Vagina (tissue), 2 donors: ENCODE results near the gene ENGASE. TPM values are rescaled to one million over a fixed set of nuclear protein-coding genes. Genes with fewer than 3 reads are reported as not detected.

Source experiments
- DNase-seq, 2 donors: peaks; one replicate each; pipeline ENCODE4 v3.0.0-alpha.2; 2017; ENCODE audit errors: extremely low spot score in 2 of 2
- H3K27ac ChIP-seq: fragments of 200-600 bp; sonication (generic); one replicate; pipeline ENCODE4 v1.5.1; 2019
- H3K27me3 ChIP-seq: fragments of 200-600 bp; sonication (generic); one replicate; pipeline ENCODE4 v1.5.1; 2019
- H3K36me3 ChIP-seq, 2 donors: fragments of 200-600 bp; sonication (generic); one replicate each; pipeline ENCODE4 v1.5.1; 2017 to 2019
- H3K4me1 ChIP-seq: fragments of 200-600 bp; sonication (generic); one replicate; pipeline ENCODE4 v1.5.1; 2019
- H3K4me3 ChIP-seq, 2 donors: fragments of 200-600 bp; sonication (generic); 1 replicate in 1 of 2; 2 replicates in 1 of 2; pipeline ENCODE4 v1.5.1; 2016 to 2019
- H3K9me3 ChIP-seq: fragments of 200-600 bp; sonication (generic); one replicate; pipeline ENCODE4 v1.5.1; 2019
- POLR2A ChIP-seq, 2 donors: fragments of 450-650 bp; IDR thresholded peaks; one replicate each; pipeline ENCODE4 v1.6.1; 2017; ENCODE audit warnings: antibody characterized with exemption in 2 of 2, mild to moderate bottlenecking in 2 of 2, moderate library complexity in 2 of 2
- POLR2AphosphoS5 ChIP-seq, 2 donors: sonication (generic); formaldehyde crosslinking; IDR thresholded peaks; one replicate each; pipeline ENCODE4 v1.9.0; 2017; ENCODE audit warnings: antibody characterized with exemption in 2 of 2, mild to moderate bottlenecking in 2 of 2, low read depth in 1 of 2; ENCODE audit not compliant: insufficient read depth in 1 of 2
- intact Hi-C: fragments of 100-400 bp; cut with DNase I; formaldehyde crosslinking; loops from one replicate; pipeline ENCODE4 v1.15.1; 2023
- total RNA-seq: library from RNA; depleted of rRNA; stranded (reverse); fragments of >200 nt; gene quantifications from one replicate; pipeline ENCODE4 v1.2.3, GENCODE V29; 2016
- TF ChIP-seq, protein P1 (sequence below), 3 experiments: fragments of 450-650 bp in 2 of 3; fragments of 200-600 bp in 1 of 3; sonication (generic) in 1 of 3; IDR thresholded peaks; one replicate each; pipeline ENCODE4 v1.5.1; 2017 to 2019; ENCODE audit warnings: antibody characterized with exemption in 3 of 3, mild to moderate bottlenecking in 2 of 3, moderate library complexity in 2 of 3

ENGASE gene
- total RNA-seq, 1 donor from 2014 or later: 13.8 TPM

DNA sequence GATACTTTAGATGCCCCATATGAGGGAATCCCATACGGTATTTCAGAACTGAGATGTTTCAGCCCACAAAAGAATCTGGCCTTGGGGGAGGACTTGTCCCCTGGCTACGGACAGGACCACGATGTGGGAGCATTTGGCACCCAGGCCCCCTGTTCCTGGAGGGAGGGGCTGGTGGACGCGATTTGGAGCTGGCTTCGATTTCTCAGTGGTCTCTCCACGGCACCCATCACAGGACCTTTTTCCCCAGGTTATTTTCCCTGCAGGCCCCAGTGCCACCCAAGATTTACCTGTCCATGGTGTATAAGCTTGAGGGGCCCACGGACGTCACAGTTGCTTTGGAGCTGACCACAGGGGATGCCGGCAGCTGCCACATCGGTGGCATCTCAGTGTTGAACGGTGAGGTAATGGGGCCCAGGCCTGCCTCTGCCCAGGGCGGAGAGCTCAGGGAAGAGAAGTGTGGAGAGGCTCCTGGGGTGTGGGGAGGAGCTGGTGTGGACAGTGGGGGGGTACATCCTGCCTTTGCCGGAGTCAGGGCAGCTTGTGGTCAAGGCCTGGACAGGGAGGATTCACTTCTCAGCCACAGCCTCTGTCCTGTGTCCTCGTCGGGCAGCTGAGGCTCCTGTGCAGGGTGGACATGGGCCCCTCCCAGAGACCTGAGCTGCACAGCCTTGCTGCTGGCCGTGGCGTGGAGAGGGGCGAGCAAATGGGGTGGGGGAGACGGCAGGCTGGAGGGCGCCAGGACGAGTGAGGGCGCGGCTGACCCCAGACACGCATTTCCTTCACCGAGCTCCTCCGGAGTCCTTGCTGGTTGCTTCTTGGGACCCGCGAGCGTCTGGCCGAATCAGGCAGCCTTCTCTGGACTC, 9.9 kb downstream of the ENGASE start:
- H3K27me3 ChIP-seq: no peaks in the 10 kb centered on the region
- H3K27ac ChIP-seq: no peak overlapping the region
- TF ChIP-seq POLR2AphosphoS5 (IDR thresholded peaks at IDR 0.05; ENCODE audit: insufficient read depth in 1 of 2, low read depth in 1 of 2) (no peak), POLR2A (IDR thresholded peaks at IDR 0.05) (no peak)
- TF ChIP-seq, protein P1, sequence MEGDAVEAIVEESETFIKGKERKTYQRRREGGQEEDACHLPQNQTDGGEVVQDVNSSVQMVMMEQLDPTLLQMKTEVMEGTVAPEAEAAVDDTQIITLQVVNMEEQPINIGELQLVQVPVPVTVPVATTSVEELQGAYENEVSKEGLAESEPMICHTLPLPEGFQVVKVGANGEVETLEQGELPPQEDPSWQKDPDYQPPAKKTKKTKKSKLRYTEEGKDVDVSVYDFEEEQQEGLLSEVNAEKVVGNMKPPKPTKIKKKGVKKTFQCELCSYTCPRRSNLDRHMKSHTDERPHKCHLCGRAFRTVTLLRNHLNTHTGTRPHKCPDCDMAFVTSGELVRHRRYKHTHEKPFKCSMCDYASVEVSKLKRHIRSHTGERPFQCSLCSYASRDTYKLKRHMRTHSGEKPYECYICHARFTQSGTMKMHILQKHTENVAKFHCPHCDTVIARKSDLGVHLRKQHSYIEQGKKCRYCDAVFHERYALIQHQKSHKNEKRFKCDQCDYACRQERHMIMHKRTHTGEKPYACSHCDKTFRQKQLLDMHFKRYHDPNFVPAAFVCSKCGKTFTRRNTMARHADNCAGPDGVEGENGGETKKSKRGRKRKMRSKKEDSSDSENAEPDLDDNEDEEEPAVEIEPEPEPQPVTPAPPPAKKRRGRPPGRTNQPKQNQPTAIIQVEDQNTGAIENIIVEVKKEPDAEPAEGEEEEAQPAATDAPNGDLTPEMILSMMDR (IDR thresholded peaks at IDR 0.05): no peak
- no peaks in the 10 kb centered on the region for H3K4me1 ChIP-seq
- no peak overlapping the region for H3K4me3 ChIP-seq
- H3K36me3 ChIP-seq: peaks cover 0 to 55% of the 10 kb centered on the region in 2 donors
- no peak for DNase-seq
- intact Hi-C loops: loop anchor here (5.0 kb wide), 1 partner anchor 37 kb away; no protein-coding TSS in a partner anchor
- no peaks in the 10 kb centered on the region for H3K9me3 ChIP-seq

DNA sequence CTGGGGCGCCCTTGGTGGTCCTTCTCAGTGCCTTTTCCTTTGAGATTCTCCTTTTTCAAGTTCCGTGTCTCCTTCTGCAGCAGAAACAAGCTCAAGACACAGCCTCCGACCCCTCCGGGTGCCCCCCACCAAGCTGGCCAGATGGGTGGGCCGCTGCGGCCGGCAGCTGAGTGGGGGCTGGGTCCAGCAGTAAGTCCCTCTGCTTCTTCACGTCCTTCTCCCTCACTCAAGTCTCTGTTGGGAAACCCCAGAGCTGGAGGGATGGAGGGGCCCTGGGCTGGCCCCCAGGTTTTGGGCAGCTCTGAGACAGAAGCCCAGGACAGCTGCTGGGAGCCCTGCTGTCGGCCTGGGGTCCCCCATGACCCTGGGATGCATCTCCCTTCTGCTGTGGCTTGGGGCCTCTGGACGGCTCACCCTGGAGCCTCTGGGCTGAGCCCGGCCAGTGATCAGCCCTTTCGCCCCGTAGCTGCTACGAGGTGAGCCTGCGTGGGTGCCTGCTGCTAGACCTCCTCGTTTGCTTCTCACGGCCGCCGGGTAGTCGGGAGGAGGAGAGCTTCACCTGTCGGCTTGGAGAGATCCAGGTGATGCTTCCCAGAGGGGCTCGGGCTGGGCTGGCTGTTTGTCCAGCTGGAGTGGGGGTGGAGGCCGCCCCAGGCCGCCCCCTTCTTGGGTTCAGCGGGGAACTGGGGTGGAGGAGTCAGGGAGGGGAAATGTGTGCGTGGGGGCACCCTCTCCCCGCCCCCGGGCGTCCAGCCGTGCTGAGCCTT, 10.7 kb downstream of the ENGASE start:
- intact Hi-C loops: no loop called here
- Histone ChIP-seq H3K4me3 (no peak overlapping the region), H3K4me1 (peaks cover 6% of the 10 kb centered on the region), H3K27ac (no peak overlapping the region), H3K36me3 (peaks cover 0 to 46% of the 10 kb centered on the region in 2 donors), H3K27me3 (no peaks in the 10 kb centered on the region), H3K9me3 (no peaks in the 10 kb centered on the region)
- TF ChIP-seq, protein P1 (IDR thresholded peaks at IDR 0.05): no peak
- TF ChIP-seq POLR2A (IDR thresholded peaks at IDR 0.05): no peak
- TF ChIP-seq POLR2AphosphoS5 (IDR thresholded peaks at IDR 0.05; ENCODE audit: insufficient read depth in 1 of 2, low read depth in 1 of 2): no peak
- DNase-seq: no peak

DNA sequence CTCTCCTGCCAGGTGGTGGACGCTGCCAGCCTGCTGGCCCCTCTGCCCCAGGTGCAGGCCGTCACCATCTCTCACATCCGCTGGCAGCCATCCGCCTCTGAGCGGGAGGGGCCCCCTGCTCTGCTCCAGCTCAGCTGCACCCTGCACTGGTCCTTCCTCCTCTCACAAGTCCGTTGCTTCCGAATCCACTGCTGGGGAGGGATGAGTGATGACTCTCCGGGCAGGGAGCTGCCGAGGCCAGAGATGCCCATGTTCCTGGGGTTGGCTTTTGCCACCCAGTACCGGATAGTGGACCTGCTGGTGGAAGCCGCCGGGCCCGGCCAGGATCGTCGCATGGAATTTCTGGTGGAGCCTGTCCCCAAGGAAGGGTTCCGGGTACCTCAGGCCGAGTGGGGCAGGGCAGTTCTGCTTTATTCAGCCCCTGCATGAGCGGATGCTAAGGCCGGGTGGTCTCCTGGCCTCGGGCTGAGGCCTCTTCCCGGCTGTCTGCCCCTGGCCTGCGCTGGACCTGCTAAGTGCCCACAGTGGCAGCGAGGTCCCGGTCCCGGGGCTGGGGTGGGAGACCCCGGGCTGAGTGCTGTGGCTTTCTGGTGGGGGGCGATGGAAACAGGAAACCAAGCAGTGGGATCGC, 11.4 kb downstream of the ENGASE start:
- intact Hi-C loops: loop anchor here (2.0 kb wide), 1 partner anchor 307 kb away; no protein-coding TSS in a partner anchor
- H3K27ac ChIP-seq: no peak overlapping the region
- no peak for TF ChIP-seq POLR2AphosphoS5 (IDR thresholded peaks at IDR 0.05; ENCODE audit: insufficient read depth in 1 of 2, low read depth in 1 of 2)
- TF ChIP-seq, protein P1 (IDR thresholded peaks at IDR 0.05): no peak
- no peak for TF ChIP-seq POLR2A (IDR thresholded peaks at IDR 0.05)

DNA sequence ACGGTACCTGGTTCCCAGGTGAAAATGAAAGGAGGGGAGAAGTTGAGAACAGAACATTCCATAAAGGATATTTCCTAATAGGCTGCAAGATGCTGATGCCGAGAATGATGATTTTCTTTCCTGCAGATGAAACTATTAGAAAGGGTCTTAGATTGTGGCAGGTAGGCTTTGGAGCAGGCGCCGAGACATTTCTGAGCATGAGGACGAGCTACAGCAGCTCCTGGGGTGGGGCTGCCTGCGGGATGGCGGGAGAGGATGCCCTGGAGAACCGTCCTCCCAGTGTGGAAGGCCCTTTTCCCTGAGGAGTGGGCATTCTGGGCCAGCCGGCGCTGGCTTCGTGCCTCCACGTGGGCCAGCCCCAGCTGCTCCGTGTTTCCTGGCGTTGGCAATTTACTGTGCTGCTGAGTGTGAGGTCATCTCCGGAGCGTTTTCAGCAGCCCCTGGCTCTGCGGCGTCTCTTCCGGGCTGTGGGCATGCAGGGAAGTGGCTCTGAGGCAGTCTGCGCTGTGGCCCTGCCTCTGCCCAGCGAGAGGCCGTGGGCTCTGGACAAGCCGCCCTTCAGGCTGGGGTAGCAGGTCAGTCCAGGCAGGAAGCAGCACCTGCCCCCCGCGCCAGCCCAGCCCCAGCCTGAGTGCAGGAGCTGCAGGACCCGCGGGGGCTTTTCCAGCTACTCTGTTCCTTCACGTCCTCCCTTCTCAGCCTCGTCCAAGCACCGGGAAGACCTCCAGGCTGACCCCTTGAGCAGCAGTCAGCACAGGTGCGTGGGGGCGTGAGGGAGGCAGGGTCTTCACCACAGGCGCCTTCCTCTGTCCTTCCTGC, 12.2 kb downstream of the ENGASE start:
- Histone ChIP-seq H3K27me3 (no peaks in the 10 kb centered on the region), H3K9me3 (no peaks in the 10 kb centered on the region), H3K4me3 (no peak overlapping the region), H3K4me1 (peaks cover 14% of the 10 kb centered on the region), H3K36me3 (peaks cover 0 to 34% of the 10 kb centered on the region in 2 donors), H3K27ac (no peak overlapping the region)
- TF ChIP-seq, protein P1 (IDR thresholded peaks at IDR 0.05): no peak
- no peak for TF ChIP-seq POLR2AphosphoS5 (IDR thresholded peaks at IDR 0.05; ENCODE audit: insufficient read depth in 1 of 2, low read depth in 1 of 2)
- TF ChIP-seq POLR2A (IDR thresholded peaks at IDR 0.05): no peak
- intact Hi-C loops: loop anchor here (2.0 kb wide), 1 partner anchor 306 kb away; no protein-coding TSS in a partner anchor
- DNase-seq: no peak

More for the DNA sequence above, 11.4 kb downstream of the ENGASE start:
- H3K4me1 ChIP-seq: peaks cover 13% of the 10 kb centered on the region
- DNase-seq: no peak
- H3K36me3 ChIP-seq: peaks cover 0 to 40% of the 10 kb centered on the region in 2 donors
- H3K4me3 ChIP-seq: no peak overlapping the region
- no peaks in the 10 kb centered on the region for H3K27me3 ChIP-seq
- no peaks in the 10 kb centered on the region for H3K9me3 ChIP-seq
